Stimulated activated CD4-positive, alpha-beta T cell treated with anti-CD3 and anti-CD28 coated beads, Interleukin-12 subunit alpha, Interleukin-12 subunit beta, amount 100 ng/mL, for 48 hours (primary cell): ENCODE data around the gene CATSPER1.

Source experiments
- DNase-seq, 3 donors: peaks; one replicate each; pipeline ENCODE4 v3.0.0-alpha.2; 2020; ENCODE audit warnings: low read depth in 2 of 3, low spot score in 1 of 3

The CATSPER1 gene

GRCh38 chr11:66026017-66026529 is at the start of gene CATSPER1:
CATSPER1 (minus strand) TSS chr11:66026479; CDS start chr11:66026379, 100 bp downstream.
- DNase-seq: no peak

GRCh38 chr11:66075273-66075672 is 49.0 kb upstream of the CATSPER1 start:
- no peak for DNase-seq

- DNase-seq: no peak
These were observed 47.4 kb upstream of the CATSPER1 start for GRCh38 chr11:66073669-66074068.

GRCh38 chr11:66072518-66072917 is 46.2 kb upstream of the CATSPER1 start:
- no peak for DNase-seq

- no peak for DNase-seq
These were observed 45.8 kb upstream of the CATSPER1 start for GRCh38 chr11:66072081-66072480.

GRCh38 chr11:66071381-66071801 is 45.1 kb upstream of the CATSPER1 start:
- DNase-seq: no peak

- DNase-seq: no peak
These were observed 44.5 kb upstream of the CATSPER1 start for GRCh38 chr11:66070604-66071380.

GRCh38 chr11:66069715-66070603 is 43.7 kb upstream of the CATSPER1 start, which contains the start of gene PACS1:
PACS1 (plus strand) TSS chr11:66070272; CDS start chr11:66070487, 215 bp downstream.
- DNase-seq: peak in 1 of 3 donors; percentile 69

GRCh38 chr11:66068923-66069714 is 42.8 kb upstream of the CATSPER1 start:
- no peak for DNase-seq

GRCh38 chr11:66068154-66068821 is 42.0 kb upstream of the CATSPER1 start:
- peak; percentile 62 to 81 (median 70) for DNase-seq

GRCh38 chr11:66067640-66068039 is 41.4 kb upstream of the CATSPER1 start:
- DNase-seq: no peak

- no peak for DNase-seq
These were observed 40.5 kb upstream of the CATSPER1 start for GRCh38 chr11:66066751-66067150.

- no peak for DNase-seq
These were observed 38.3 kb upstream of the CATSPER1 start for GRCh38 chr11:66064571-66064970.

GRCh38 chr11:66063900-66064299 is 37.6 kb upstream of the CATSPER1 start:
- no peak for DNase-seq

- no peak for DNase-seq
These were observed 36.1 kb upstream of the CATSPER1 start for GRCh38 chr11:66062408-66062807.

GRCh38 chr11:66061268-66061667 is 35.0 kb upstream of the CATSPER1 start:
- DNase-seq: no peak

GRCh38 chr11:66059966-66060680 is 33.8 kb upstream of the CATSPER1 start:
- no peak for DNase-seq

GRCh38 chr11:66056501-66056900 is 30.2 kb upstream of the CATSPER1 start:
- DNase-seq: no peak

GRCh38 chr11:66055021-66055420 is 28.7 kb upstream of the CATSPER1 start:
- DNase-seq: no peak

GRCh38 chr11:66052664-66052982 is 26.3 kb upstream of the CATSPER1 start:
- DNase-seq: no peak
